Measurements from ENCODE around the gene CIITA. TPM values are rescaled to one million over a fixed set of nuclear protein-coding genes. Genes with fewer than 3 reads are reported as not detected.

Gene CIITA
- total and polyA plus RNA-seq, 10 of the 15 experiments (the other 5 are each of a cell fraction or from before 2014, with no cell fraction given), result 11.5 to 145 (median 49.7) TPM

DNA sequence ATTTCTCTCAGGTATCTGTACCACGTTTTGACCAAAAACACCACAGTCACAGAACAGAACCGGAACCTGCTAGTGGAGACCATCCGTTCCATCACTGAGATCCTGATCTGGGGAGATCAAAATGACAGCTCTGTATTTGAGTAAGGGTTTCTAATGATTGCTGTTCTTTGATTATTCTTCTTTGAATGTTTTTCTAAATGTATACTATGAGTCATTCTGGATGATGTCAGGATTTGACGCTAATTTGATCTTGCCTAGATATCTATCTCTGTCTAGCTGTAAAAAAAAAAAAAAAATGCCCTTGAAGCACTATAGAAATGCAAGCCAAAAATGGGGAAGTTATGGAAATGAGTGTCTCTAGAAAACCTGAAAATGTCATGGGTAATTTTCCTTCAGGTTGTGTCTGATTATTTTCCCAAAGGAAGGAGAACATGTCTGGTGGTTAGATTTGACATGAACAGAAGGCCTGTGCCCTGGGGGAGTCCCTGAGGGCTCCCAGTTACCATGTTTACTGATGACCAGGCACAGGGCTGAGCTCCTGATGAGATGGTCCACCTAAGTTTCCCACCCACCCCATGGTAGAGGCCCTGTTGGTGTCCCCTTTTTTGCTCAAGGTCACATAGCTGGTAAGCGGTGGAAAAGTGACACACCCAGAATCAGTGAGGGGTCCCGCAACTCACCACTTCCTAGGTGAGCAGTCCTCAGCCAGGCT is 80.9 kb downstream of the CIITA start (continued):
- TF ChIP-seq, protein P1, sequence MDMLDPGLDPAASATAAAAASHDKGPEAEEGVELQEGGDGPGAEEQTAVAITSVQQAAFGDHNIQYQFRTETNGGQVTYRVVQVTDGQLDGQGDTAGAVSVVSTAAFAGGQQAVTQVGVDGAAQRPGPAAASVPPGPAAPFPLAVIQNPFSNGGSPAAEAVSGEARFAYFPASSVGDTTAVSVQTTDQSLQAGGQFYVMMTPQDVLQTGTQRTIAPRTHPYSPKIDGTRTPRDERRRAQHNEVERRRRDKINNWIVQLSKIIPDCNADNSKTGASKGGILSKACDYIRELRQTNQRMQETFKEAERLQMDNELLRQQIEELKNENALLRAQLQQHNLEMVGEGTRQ (IDR thresholded peaks at IDR 0.05; ENCODE audit: borderline replicate concordance, low read depth, low read length), result no peak
- TF ChIP-seq TCF7 (IDR thresholded peaks at IDR 0.05; ENCODE audit: borderline replicate concordance), result 0 out of 2 replicates have a peak, but pooled peaks have one; percentile 15
- no peak for TF ChIP-seq NFXL1 (IDR thresholded peaks at IDR 0.05; ENCODE audit: borderline replicate concordance)
- TF ChIP-seq, protein P2, sequence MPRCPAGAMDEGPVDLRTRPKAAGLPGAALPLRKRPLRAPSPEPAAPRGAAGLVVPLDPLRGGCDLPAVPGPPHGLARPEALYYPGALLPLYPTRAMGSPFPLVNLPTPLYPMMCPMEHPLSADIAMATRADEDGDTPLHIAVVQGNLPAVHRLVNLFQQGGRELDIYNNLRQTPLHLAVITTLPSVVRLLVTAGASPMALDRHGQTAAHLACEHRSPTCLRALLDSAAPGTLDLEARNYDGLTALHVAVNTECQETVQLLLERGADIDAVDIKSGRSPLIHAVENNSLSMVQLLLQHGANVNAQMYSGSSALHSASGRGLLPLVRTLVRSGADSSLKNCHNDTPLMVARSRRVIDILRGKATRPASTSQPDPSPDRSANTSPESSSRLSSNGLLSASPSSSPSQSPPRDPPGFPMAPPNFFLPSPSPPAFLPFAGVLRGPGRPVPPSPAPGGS (IDR thresholded peaks at IDR 0.05; ENCODE audit: borderline replicate concordance, insufficient read depth, low read depth, low read length, poor library complexity, severe bottlenecking), result peak; percentile 39
- peak; percentile 76 for TF ChIP-seq CUX1 (IDR thresholded peaks at IDR 0.05; ENCODE audit: insufficient replicate concordance, low read depth, low read length)
- TF ChIP-seq JUND (IDR thresholded peaks at IDR 0.05; ENCODE audit: low read depth, low read length), result no peak
- TF ChIP-seq SRF (IDR thresholded peaks at IDR 0.05; ENCODE audit: low read depth in 2 of 2, low read length in 2 of 2), result no peak
- TF ChIP-seq RUNX3 (IDR thresholded peaks at IDR 0.05; ENCODE audit: low read length), result peak; percentile 50; the same call in 1 of the 2 replicates
- 0 out of 2 replicates have a peak, but pooled peaks have one; percentile 17 for TF ChIP-seq BCL11A (IDR thresholded peaks at IDR 0.05; ENCODE audit: low read depth, low read length)
- TF ChIP-seq REST (IDR thresholded peaks at IDR 0.05; ENCODE audit: low read depth, low read length), result no peak
- TF ChIP-seq ZSCAN29 (IDR thresholded peaks at IDR 0.05), result no peak
- no peak for TF ChIP-seq SMARCA5 (IDR thresholded peaks at IDR 0.05)
- TF ChIP-seq, protein P3, sequence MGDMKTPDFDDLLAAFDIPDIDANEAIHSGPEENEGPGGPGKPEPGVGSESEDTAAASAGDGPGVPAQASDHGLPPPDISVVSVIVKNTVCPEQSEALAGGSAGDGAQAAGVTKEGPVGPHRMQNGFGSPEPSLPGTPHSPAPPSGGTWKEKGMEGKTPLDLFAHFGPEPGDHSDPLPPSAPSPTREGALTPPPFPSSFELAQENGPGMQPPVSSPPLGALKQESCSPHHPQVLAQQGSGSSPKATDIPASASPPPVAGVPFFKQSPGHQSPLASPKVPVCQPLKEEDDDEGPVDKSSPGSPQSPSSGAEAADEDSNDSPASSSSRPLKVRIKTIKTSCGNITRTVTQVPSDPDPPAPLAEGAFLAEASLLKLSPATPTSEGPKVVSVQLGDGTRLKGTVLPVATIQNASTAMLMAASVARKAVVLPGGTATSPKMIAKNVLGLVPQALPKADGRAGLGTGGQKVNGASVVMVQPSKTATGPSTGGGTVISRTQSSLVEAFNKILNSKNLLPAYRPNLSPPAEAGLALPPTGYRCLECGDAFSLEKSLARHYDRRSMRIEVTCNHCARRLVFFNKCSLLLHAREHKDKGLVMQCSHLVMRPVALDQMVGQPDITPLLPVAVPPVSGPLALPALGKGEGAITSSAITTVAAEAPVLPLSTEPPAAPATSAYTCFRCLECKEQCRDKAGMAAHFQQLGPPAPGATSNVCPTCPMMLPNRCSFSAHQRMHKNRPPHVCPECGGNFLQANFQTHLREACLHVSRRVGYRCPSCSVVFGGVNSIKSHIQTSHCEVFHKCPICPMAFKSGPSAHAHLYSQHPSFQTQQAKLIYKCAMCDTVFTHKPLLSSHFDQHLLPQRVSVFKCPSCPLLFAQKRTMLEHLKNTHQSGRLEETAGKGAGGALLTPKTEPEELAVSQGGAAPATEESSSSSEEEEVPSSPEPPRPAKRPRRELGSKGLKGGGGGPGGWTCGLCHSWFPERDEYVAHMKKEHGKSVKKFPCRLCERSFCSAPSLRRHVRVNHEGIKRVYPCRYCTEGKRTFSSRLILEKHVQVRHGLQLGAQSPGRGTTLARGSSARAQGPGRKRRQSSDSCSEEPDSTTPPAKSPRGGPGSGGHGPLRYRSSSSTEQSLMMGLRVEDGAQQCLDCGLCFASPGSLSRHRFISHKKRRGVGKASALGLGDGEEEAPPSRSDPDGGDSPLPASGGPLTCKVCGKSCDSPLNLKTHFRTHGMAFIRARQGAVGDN (IDR thresholded peaks at IDR 0.05), result no peak; the same call in 1 of the 2 replicates
